Left lung (tissue), 10 donors: ENCODE data around the gene KDM8. TPM values are rescaled to one million over a fixed set of nuclear protein-coding genes. Genes with fewer than 3 reads are reported as not detected.

Experiments
- ATAC-seq: fragments of 200-7000 bp; cut with Tn5 transposase; one replicate; pipeline ENCODE4 v1.9.1; 2020; ENCODE audit warnings: moderate library complexity
- DNase-seq, 4 donors: peaks; one replicate each; pipeline ENCODE4 v3.0.0-alpha.2; 2013 to 2020
- H3K27ac ChIP-seq, 2 donors: fragments of 200-600 bp; sonication (generic) in 1 of 2; one replicate each; pipeline versions ENCODE4 v1.5.0 to v1.8.0; 2020 to 2021
- H3K27me3 ChIP-seq, 2 donors: fragments of 200-600 bp; sonication (generic) in 1 of 2; one replicate each; pipeline versions ENCODE4 v1.5.0 to v1.8.0; 2020 to 2021
- H3K36me3 ChIP-seq, 2 donors: fragments of 200-600 bp; sonication (generic) in 1 of 2; one replicate each; pipeline versions ENCODE4 v1.5.0 to v1.8.0; 2020 to 2021
- H3K4me1 ChIP-seq, 2 donors: fragments of 200-600 bp; one replicate each; pipeline ENCODE4 v1.8.0; 2021
- H3K4me3 ChIP-seq, 2 donors: fragments of 200-600 bp; sonication (generic) in 1 of 2; one replicate each; pipeline versions ENCODE4 v1.5.0 to v1.8.0; 2020 to 2021; ENCODE audit warnings: mild to moderate bottlenecking in 1 of 2
- H3K9me3 ChIP-seq, 2 donors: fragments of 200-600 bp; sonication (generic) in 1 of 2; one replicate each; pipeline versions ENCODE4 v1.5.0 to v1.8.0; 2020 to 2021
- CTCF ChIP-seq, 2 donors: fragments of 200-600 bp; sonication (generic) in 1 of 2; IDR thresholded peaks; one replicate each; pipeline versions ENCODE4 v1.5.0 to v1.8.0; 2021; ENCODE audit warnings: antibody characterized with exemption in 2 of 2
- intact Hi-C, 2 donors: fragments of 100-400 bp; cut with DNase I; formaldehyde crosslinking; loops; one replicate each; pipeline versions ENCODE4 v1.11.2 to v1.14.2; 2022
- polyA plus RNA-seq, 6 donors: library from polyadenylated mRNA; unstranded; fragments of 120-200 nt; gene quantifications; one replicate each; pipeline ENCODE4 v1.2.1, GENCODE V29; 2013; ENCODE audit not compliant: insufficient read length in 6 of 6
- total RNA-seq, 2 donors: library from RNA; stranded (reverse); fragmentation: NEBNext Ultra II Directional; extraction: Animal tissue kit (Norgen Biotek cat#: 25700); gene quantifications; one replicate each; pipeline ENCODE4 v1.2.1, GENCODE V29; 2021
- donor health status: DM: no; HTN: yes; CAD: no.
- donor health status: DM: no; HTN: no; CAD: no.

Gene KDM8
- total and polyA plus RNA-seq, 8 donors = 5.2 to 9.9 (median 8.8) TPM

- no peak for DNase-seq
- intact Hi-C loops = no loop called here
- Histone ChIP-seq H3K27ac (peak overlapping the region in 1 of 2 donors; percentile 16), H3K4me1 (peaks cover 4 to 27% of the 10 kb centered on the region in 2 donors), H3K36me3 (peaks cover 0 to 29% of the 10 kb centered on the region in 2 donors), H3K4me3 (no peak overlapping the region), H3K27me3 (no peaks in the 10 kb centered on the region), H3K9me3 (no peaks in the 10 kb centered on the region)
- ATAC-seq = peak; percentile 91
- no peak for TF ChIP-seq CTCF (IDR thresholded peaks at IDR 0.05)
Observed at GRCh38 chr16:27253526-27253930, 50.2 kb downstream of the KDM8 start.

GRCh38 chr16:27254262-27254811 is 51.0 kb downstream of the KDM8 start:
- DNase-seq = no peak
- H3K4me3 ChIP-seq = no peak overlapping the region
- peaks cover 6 to 35% of the 10 kb centered on the region in 2 donors for H3K4me1 ChIP-seq
- no peaks in the 10 kb centered on the region for H3K27me3 ChIP-seq
- no peaks in the 10 kb centered on the region for H3K9me3 ChIP-seq
- intact Hi-C loops = no loop called here
- TF ChIP-seq CTCF (IDR thresholded peaks at IDR 0.05) = no peak
- H3K27ac ChIP-seq = no peak overlapping the region
- peaks cover 0 to 29% of the 10 kb centered on the region in 2 donors for H3K36me3 ChIP-seq
- ATAC-seq = no peak

- ATAC-seq (no peak), DNase-seq (no peak)
- Histone ChIP-seq H3K9me3 (no peaks in the 10 kb centered on the region), H3K27me3 (no peaks in the 10 kb centered on the region), H3K36me3 (peaks cover 0 to 29% of the 10 kb centered on the region in 2 donors), H3K4me3 (no peak overlapping the region), H3K27ac (no peak overlapping the region), H3K4me1 (peaks cover 6 to 42% of the 10 kb centered on the region in 2 donors)
- no peak for TF ChIP-seq CTCF (IDR thresholded peaks at IDR 0.05)
- intact Hi-C loops = no loop called here
Observed at GRCh38 chr16:27256861-27257260, 53.5 kb downstream of the KDM8 start.

- ATAC-seq (no peak), DNase-seq (no peak)
- TF ChIP-seq CTCF (IDR thresholded peaks at IDR 0.05) = no peak
Observed at GRCh38 chr16:27257271-27257670, 53.9 kb downstream of the KDM8 start.

GRCh38 chr16:27258241-27258734 is 55.0 kb downstream of the KDM8 start:
- ATAC-seq (peak; percentile 50), DNase-seq (peak in 1 of 4 donors; percentile 58)
- peaks cover 0 to 24% of the 10 kb centered on the region in 2 donors for H3K36me3 ChIP-seq
- H3K4me3 ChIP-seq = no peak overlapping the region
- no peaks in the 10 kb centered on the region for H3K9me3 ChIP-seq
- H3K27me3 ChIP-seq = no peaks in the 10 kb centered on the region
- intact Hi-C loops = no loop called here
- H3K4me1 ChIP-seq = peaks cover 6 to 52% of the 10 kb centered on the region in 2 donors
- no peak for TF ChIP-seq CTCF (IDR thresholded peaks at IDR 0.05)
- H3K27ac ChIP-seq = peak overlapping the region; percentile 40 to 68

More at GRCh38 chr16:27257271-27257670, 53.9 kb downstream of the KDM8 start:
- intact Hi-C loops = no loop called here
- Histone ChIP-seq H3K9me3 (no peaks in the 10 kb centered on the region), H3K4me3 (no peak overlapping the region), H3K36me3 (peaks cover 0 to 28% of the 10 kb centered on the region in 2 donors), H3K27ac (peak overlapping the region in 1 of 2 donors; percentile 68), H3K4me1 (peaks cover 6 to 46% of the 10 kb centered on the region in 2 donors), H3K27me3 (no peaks in the 10 kb centered on the region)
